K562 (cell line): ENCODE data around the gene UBL5. TPM values are rescaled to one million over a fixed set of nuclear protein-coding genes. Genes with fewer than 3 reads are reported as not detected.

Source experiments
- CXXC5 ChIP-seq: fragments of 250-450 bp; sonication (Bioruptor Pico); IDR thresholded peaks from 2 replicates; pipeline ENCODE4 v1.8.0; 2022; ENCODE audit warnings: inconsistent platforms, mild to moderate bottlenecking, moderate library complexity
- ELF1 ChIP-seq: fragments of 200-800 bp; sonication (Bioruptor generic); IDR thresholded peaks from 2 replicates; pipeline ENCODE4 v1.6.1; 2016; ENCODE audit warnings: missing genetic modification characterization, missing compliant biosample characterization
- HCFC1 ChIP-seq: IDR thresholded peaks from 2 replicates; pipeline ENCODE4 v1.6.1; 2012; ENCODE audit warnings: low read depth, low read length, improper control_type of control experiment
- HDAC8 ChIP-seq: fragments of 450-650 bp; IDR thresholded peaks from 2 replicates; pipeline ENCODE4 v1.6.1; 2016; ENCODE audit warnings: mild to moderate bottlenecking, missing genetic modification characterization, moderate library complexity, missing compliant biosample characterization
- MCM5 ChIP-seq: fragments of 450-650 bp; IDR thresholded peaks from 2 replicates; pipeline ENCODE4 v1.6.1; 2016; ENCODE audit warnings: low read depth
- MTA2 ChIP-seq: fragments of 450-650 bp; IDR thresholded peaks from 2 replicates; pipeline ENCODE4 v1.6.1; 2016; ENCODE audit warnings: low read depth
- PHF8 ChIP-seq: fragments of 200-600 bp; sonication (generic); IDR thresholded peaks from 2 replicates; pipeline ENCODE4 v1.6.1; 2012; ENCODE audit warnings: mixed run types, mild to moderate bottlenecking, inconsistent platforms, low read length, moderate library complexity, borderline replicate concordance
- PPARD ChIP-seq: fragments of 250-450 bp; sonication (Bioruptor Pico); IDR thresholded peaks from 2 replicates; pipeline ENCODE4 v1.8.0; 2022; ENCODE audit warnings: inconsistent platforms, mild to moderate bottlenecking, moderate library complexity
- PRMT5 ChIP-seq: sonication (generic); formaldehyde crosslinking; IDR thresholded peaks from 2 replicates; pipeline ENCODE4 v1.5.0; 2020; ENCODE audit warnings: missing genetic modification reagents
- RBBP5 ChIP-seq: fragments of 200-600 bp; sonication (generic); IDR thresholded peaks from 2 replicates; pipeline ENCODE4 v1.6.1; 2012; ENCODE audit warnings: borderline replicate concordance, mild to moderate bottlenecking, low read length, control low read depth, inconsistent platforms; ENCODE audit not compliant: insufficient read depth, poor library complexity, severe bottlenecking
- RNF2 ChIP-seq: sonication (generic); IDR thresholded peaks from 2 replicates; pipeline ENCODE4 v1.6.1; 2016
- SP1 ChIP-seq: sonication (generic); formaldehyde crosslinking; IDR thresholded peaks from 2 replicates; pipeline ENCODE4 v1.8.1; 2022; ENCODE audit warnings: mild to moderate bottlenecking, missing genetic modification reagents
- polyA plus RNA-seq, 8 experiments: library from polyadenylated mRNA; depleted of rRNA in 4 of 8; stranded (reverse) in 5 of 8; unstranded in 3 of 8; fragments of >200 nt; fragmentation: Nextera tagmentation in 2 of 8; fragmentation: Illumina TruSeq in 1 of 8; extraction: Ambion mirVana in 2 of 8; extraction: Trizol in 1 of 8; gene quantifications; 2 replicates each; pipeline versions ENCODE4 v1.2.1 to v1.2.3, GENCODE V29; 2011 to 2014; ENCODE audit warnings: inconsistent platforms in 1 of 8, missing spikeins in 1 of 8
- total RNA-seq, 7 experiments: library from RNA; depleted of rRNA in 6 of 7; stranded (reverse); fragments of >200 nt in 6 of 7; fragmentation: Illumina TruSeq in 2 of 7; extraction: Trizol in 2 of 7; gene quantifications; 2 replicates each; pipeline versions ENCODE4 v1.2.1 to v1.2.3, GENCODE V29; 2011 to 2021; ENCODE audit warnings: low replicate concordance in 1 of 7
- TF ChIP-seq, protein P1 (sequence below): sonication (generic); formaldehyde crosslinking; IDR thresholded peaks from 2 replicates; pipeline ENCODE4 v1.9.0; 2022; ENCODE audit warnings: mild to moderate bottlenecking, missing genetic modification reagents
- TF ChIP-seq, protein P2 (sequence below): fragments of 450-650 bp; IDR thresholded peaks from 2 replicates; pipeline ENCODE4 v1.7.0; 2016; ENCODE audit warnings: borderline replicate concordance
- TF ChIP-seq, protein P3 (sequence below): fragments of 450-650 bp; IDR thresholded peaks from 2 replicates; pipeline ENCODE4 v1.6.1; 2014; ENCODE audit warnings: low read depth, mild to moderate bottlenecking, moderate library complexity, borderline replicate concordance
- TF ChIP-seq, protein P4 (sequence below): fragments of 450-650 bp; IDR thresholded peaks from 2 replicates; pipeline ENCODE4 v1.7.1; 2018; ENCODE audit warnings: mild to moderate bottlenecking, low read depth; ENCODE audit not compliant: partially characterized antibody
- TF ChIP-seq, protein P5 (sequence below): sonication (generic); formaldehyde crosslinking; IDR thresholded peaks from 2 replicates; pipeline ENCODE4 v1.8.1; 2023; ENCODE audit warnings: mild to moderate bottlenecking, missing genetic modification reagents, moderate library complexity
- TF ChIP-seq, protein P6 (sequence below): sonication (generic); formaldehyde crosslinking; IDR thresholded peaks from 2 replicates; pipeline ENCODE4 v1.8.1; 2022; ENCODE audit warnings: missing genetic modification reagents

Gene UBL5
- total and polyA plus RNA-seq, 9 of the 15 experiments (the other 6 are each of a cell fraction or from before 2014, with no cell fraction given), result 410 to 1,266 (median 613) TPM

DNA sequence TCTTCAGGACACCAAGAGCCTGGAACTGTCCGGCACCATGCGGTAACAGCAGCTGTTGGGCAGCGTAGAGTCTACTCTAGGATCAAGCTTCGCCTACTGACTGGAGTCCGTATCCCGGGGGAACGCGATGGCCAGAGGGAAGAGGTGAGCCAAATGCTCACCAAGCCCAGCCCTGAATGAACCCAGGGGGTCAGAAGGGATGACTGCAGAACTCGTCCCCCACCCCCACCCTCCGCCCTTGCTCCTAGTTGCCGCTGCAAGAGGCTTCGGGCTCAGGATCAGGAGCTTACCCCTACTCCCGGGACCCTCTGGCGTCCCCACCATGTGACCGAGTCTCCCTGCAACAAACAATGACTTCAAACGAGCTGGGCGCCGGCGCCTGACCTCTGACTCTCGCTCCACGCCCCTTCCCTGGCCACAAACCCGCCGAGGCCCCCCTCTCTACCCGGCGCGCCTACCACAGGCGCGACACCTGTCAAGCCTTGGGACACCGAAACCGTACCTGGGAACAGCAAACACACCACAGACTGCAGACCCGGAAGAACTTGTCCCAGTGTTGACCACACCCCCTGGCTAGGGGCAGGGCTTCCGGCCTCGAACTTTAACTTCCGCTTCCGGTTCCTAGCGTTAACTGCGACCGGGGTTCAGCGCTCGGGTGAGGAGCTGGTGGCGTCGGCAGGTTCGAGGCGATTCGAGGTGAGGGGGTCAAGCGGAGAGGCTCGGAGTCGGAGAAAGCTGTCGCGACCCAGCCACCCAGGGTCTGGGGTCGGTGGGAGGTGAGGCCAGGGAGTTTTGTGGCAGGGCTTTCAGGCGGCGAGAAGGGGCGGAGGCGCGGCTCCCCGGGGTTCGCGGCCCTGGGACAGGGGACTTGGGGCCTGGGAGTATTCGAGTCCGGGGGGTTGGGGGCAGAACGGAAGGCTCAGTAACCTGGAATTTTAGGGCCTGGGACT lies at the start of gene UBL5 (continued):
- TF ChIP-seq, protein P1, sequence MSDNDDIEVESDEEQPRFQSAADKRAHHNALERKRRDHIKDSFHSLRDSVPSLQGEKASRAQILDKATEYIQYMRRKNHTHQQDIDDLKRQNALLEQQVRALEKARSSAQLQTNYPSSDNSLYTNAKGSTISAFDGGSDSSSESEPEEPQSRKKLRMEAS (CRISPR knock-in tag), result peak; percentile 51; the same call in 1 of the 2 replicates
- peak; percentile 70 for TF ChIP-seq MTA2
- no peak for TF ChIP-seq PRMT5
- peak; percentile 93 for TF ChIP-seq RBBP5
- TF ChIP-seq, protein P2, sequence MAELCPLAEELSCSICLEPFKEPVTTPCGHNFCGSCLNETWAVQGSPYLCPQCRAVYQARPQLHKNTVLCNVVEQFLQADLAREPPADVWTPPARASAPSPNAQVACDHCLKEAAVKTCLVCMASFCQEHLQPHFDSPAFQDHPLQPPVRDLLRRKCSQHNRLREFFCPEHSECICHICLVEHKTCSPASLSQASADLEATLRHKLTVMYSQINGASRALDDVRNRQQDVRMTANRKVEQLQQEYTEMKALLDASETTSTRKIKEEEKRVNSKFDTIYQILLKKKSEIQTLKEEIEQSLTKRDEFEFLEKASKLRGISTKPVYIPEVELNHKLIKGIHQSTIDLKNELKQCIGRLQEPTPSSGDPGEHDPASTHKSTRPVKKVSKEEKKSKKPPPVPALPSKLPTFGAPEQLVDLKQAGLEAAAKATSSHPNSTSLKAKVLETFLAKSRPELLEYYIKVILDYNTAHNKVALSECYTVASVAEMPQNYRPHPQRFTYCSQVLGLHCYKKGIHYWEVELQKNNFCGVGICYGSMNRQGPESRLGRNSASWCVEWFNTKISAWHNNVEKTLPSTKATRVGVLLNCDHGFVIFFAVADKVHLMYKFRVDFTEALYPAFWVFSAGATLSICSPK, result no peak
- TF ChIP-seq, protein P3, sequence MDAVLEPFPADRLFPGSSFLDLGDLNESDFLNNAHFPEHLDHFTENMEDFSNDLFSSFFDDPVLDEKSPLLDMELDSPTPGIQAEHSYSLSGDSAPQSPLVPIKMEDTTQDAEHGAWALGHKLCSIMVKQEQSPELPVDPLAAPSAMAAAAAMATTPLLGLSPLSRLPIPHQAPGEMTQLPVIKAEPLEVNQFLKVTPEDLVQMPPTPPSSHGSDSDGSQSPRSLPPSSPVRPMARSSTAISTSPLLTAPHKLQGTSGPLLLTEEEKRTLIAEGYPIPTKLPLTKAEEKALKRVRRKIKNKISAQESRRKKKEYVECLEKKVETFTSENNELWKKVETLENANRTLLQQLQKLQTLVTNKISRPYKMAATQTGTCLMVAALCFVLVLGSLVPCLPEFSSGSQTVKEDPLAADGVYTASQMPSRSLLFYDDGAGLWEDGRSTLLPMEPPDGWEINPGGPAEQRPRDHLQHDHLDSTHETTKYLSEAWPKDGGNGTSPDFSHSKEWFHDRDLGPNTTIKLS, result 0 out of 2 replicates have a peak, but pooled peaks have one; percentile 34
- TF ChIP-seq, protein P4, sequence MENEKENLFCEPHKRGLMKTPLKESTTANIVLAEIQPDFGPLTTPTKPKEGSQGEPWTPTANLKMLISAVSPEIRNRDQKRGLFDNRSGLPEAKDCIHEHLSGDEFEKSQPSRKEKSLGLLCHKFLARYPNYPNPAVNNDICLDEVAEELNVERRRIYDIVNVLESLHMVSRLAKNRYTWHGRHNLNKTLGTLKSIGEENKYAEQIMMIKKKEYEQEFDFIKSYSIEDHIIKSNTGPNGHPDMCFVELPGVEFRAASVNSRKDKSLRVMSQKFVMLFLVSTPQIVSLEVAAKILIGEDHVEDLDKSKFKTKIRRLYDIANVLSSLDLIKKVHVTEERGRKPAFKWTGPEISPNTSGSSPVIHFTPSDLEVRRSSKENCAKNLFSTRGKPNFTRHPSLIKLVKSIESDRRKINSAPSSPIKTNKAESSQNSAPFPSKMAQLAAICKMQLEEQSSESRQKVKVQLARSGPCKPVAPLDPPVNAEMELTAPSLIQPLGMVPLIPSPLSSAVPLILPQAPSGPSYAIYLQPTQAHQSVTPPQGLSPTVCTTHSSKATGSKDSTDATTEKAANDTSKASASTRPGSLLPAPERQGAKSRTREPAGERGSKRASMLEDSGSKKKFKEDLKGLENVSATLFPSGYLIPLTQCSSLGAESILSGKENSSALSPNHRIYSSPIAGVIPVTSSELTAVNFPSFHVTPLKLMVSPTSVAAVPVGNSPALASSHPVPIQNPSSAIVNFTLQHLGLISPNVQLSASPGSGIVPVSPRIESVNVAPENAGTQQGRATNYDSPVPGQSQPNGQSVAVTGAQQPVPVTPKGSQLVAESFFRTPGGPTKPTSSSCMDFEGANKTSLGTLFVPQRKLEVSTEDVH, result peak; percentile 89
- no peak for TF ChIP-seq PPARD (CRISPR knock-in tag)
- TF ChIP-seq, protein P5, sequence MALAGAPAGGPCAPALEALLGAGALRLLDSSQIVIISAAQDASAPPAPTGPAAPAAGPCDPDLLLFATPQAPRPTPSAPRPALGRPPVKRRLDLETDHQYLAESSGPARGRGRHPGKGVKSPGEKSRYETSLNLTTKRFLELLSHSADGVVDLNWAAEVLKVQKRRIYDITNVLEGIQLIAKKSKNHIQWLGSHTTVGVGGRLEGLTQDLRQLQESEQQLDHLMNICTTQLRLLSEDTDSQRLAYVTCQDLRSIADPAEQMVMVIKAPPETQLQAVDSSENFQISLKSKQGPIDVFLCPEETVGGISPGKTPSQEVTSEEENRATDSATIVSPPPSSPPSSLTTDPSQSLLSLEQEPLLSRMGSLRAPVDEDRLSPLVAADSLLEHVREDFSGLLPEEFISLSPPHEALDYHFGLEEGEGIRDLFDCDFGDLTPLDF (CRISPR knock-in tag), result no peak
- TF ChIP-seq RNF2, result no peak
- TF ChIP-seq HCFC1, result peak; percentile 78
- peak; percentile 93 for TF ChIP-seq ELF1 (tag)
- no peak for TF ChIP-seq HDAC8 (tag)
- TF ChIP-seq MCM5, result no peak
- peak; percentile 68 for TF ChIP-seq SP1 (CRISPR knock-in tag)
- TF ChIP-seq PHF8, result peak; percentile 94
- TF ChIP-seq, protein P6, sequence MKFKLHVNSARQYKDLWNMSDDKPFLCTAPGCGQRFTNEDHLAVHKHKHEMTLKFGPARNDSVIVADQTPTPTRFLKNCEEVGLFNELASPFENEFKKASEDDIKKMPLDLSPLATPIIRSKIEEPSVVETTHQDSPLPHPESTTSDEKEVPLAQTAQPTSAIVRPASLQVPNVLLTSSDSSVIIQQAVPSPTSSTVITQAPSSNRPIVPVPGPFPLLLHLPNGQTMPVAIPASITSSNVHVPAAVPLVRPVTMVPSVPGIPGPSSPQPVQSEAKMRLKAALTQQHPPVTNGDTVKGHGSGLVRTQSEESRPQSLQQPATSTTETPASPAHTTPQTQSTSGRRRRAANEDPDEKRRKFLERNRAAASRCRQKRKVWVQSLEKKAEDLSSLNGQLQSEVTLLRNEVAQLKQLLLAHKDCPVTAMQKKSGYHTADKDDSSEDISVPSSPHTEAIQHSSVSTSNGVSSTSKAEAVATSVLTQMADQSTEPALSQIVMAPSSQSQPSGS, result no peak
- peak; percentile 54 for TF ChIP-seq CXXC5 (CRISPR knock-in tag)
